Measurements from ENCODE around the gene GTPBP6.

The GTPBP6 gene, protein sequence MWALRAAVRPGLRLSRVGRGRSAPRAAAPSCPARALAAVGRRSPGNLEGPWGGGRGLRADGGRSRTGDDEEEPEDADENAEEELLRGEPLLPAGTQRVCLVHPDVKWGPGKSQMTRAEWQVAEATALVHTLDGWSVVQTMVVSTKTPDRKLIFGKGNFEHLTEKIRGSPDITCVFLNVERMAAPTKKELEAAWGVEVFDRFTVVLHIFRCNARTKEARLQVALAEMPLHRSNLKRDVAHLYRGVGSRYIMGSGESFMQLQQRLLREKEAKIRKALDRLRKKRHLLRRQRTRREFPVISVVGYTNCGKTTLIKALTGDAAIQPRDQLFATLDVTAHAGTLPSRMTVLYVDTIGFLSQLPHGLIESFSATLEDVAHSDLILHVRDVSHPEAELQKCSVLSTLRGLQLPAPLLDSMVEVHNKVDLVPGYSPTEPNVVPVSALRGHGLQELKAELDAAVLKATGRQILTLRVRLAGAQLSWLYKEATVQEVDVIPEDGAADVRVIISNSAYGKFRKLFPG

GRCh38 chrX:318739-319578, at the start of gene GTPBP6:
GTPBP6 (minus strand) TSS chrX:318796; CDS start chrX:318787, 9 bp downstream.
- DNase-seq (ENCODE audit: low spot score) = peak; percentile 100

DNA sequence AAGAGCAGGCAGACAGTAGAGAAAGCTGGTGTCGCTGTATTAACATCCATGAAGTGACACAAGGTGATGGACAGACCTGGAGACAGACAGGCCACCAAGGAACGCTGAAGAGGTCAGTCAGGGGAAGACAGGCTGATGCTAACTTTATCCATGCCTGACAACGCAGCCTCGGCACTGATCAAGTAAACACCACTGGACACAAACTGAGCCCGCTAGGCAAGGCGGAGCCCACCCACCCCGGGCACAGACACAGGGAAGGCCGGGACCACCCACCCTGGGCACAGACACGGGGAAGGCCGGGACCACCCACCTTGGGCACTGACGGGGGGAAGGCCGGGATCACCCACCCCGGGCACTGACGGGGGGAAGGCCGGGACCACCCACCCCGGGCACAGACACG, 49.3 kb upstream of the GTPBP6 start:
- no peak for DNase-seq (ENCODE audit: low spot score)

DNA sequence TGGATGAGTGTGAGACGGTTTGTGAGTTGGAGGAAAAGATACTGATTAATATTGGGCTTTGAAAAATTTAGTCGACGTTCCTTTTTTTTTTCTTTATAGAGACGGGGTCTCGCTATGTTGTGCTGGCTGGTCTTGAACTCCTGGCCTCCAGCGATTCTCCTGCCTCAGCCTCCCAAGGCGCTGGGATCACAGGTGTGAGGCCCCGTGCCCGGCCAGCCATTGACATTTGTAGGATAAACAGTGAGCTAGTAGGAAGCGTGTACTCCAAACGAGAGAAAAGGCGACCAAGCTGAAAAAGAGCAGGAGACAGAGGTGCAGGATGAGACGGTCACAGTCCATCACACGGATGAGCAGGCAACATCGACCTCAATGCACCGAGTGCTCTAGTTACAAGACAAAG, 48.8 kb upstream of the GTPBP6 start:
- no peak for DNase-seq (ENCODE audit: low spot score)

GRCh38 chrX:363621-364375, 45.2 kb upstream of the GTPBP6 start:
- no peak for DNase-seq (ENCODE audit: low spot score)

- DNase-seq (ENCODE audit: low spot score) = no peak
Observed at GRCh38 chrX:362937-363620, 44.5 kb upstream of the GTPBP6 start.

DNA sequence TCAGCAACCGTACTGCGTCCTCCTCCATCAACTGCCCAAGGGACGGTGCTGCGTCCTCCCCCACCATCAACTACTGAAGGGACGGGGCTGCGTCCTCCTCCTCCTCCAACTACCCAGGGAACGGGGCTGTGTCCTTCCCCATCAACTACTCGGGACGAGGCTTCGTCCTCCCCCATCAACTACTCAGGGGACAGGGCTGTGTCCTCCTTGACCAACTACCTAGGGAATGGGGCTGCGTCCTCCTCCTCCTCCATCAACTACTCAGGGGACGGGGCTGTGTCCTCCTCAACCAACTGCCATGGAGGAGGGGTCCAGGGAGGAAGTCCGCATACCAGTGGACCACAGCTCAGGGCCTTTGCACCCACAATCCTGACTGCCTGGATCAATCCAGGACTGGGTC, 43.8 kb upstream of the GTPBP6 start:
- no peak for DNase-seq (ENCODE audit: low spot score)

DNA sequence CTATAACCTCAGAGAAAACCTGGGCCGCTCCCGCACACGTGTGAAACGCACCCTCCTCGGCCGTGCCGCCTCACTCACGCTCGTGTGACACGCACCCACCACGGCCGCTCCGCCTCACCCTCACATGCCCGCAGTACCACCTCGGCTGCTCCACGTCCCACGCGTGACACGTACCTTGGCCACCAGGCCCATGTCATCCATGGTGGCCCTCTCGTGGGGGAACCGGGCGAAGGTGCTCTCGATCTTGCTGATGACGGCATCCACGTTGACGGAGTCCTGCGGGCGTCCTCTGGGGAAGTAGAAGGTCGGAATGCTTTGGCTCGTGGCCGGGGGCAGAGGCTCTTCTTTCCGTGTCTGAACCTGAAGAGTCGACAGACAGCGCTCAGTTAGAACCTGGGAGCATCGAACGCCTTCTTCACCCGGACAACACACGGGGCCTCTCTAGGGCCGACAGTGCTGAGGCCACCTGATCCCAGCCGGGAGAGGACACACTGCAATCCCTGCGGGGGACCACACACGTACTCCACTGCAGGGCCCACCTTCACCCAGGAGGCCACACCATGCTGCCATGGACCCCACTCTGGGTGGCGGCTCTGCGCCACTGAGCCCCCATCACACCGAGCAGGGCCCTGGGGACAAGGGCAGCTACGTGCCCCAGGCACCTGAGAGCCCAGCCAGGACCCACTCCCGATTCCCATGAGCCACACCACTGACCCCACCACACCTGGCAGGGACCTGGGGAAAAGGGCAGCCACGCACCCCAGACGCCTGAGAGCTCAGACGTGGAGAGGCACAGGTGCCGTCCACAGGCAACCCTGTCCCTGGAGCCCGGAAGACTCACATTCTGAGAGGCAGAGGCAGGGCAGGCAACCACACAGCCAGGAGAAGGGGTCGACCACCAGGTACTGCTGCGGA, 42.9 kb upstream of the GTPBP6 start:
- DNase-seq (ENCODE audit: low spot score) = no peak

DNA sequence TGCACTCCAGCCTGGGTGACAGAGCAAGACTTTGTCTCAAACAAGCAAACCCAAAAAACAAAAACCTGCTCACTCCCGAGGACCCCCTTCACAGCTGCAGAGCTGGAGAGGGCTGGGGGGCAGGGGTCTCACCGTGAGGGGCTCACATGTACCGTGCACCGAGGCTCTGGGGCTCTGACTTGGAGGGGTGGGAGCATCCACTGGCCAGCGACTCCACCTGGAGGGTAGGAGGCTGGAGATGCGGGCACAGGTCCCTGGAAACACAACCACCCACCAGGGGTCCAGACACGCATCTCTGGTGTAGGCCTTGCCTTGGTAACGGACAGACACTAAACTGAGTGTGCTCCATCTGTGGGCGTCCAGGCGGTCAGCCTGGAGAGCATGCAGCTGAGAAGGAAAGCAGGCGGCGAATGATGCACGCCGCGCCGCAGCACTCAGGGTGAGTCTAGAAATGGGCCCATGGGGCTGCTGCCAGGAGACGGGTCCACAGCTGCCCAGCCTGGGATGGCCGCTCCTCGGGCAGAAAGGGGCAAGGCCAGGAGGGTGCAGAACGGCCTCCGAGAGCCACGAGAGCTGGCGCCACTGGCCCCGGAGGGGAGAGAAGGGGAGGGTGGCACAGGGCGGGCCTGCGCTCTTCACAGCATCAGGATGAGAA, 42.0 kb upstream of the GTPBP6 start:
- no peak for DNase-seq (ENCODE audit: low spot score)

GRCh38 chrX:358651-359143, 40.1 kb upstream of the GTPBP6 start:
- DNase-seq (ENCODE audit: low spot score) = no peak

DNA sequence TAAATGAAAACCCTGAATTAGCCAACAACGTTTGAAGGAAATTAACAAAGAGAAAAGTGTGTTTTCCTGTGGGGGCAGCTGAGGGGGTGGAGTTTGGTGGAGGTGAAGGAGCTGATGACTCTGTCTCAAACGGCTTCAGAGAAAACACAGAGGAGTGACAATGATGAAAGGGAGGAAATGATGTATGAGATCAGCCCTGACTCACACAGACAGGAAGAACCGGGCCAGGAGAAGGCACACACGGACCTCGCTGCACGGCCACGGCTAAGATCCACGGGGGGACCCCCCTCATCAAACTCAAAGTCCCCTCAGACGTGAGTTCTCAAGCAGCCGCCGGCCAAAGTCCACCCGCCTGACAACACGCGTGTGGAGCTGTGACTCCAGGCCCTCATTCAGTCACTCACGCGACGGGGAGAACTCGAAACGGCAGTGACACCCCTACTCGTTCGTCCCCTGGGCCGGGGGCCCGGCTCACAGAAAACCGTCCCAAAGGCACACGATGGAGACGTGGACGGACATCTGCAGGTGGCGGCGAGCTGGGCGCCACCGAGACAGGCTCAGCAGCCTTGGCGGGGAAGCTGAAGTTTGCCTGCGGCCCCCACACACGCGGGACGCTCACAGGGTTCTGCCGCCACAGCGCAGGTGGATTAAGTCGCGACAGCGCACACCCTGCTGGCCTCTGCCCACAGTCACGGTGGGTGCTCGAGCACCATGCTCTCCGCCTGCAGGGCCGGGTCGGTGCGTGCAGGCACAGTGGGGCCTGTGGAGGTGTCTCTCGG, 39.3 kb upstream of the GTPBP6 start:
- DNase-seq (ENCODE audit: low spot score) = peak; percentile 65

DNA sequence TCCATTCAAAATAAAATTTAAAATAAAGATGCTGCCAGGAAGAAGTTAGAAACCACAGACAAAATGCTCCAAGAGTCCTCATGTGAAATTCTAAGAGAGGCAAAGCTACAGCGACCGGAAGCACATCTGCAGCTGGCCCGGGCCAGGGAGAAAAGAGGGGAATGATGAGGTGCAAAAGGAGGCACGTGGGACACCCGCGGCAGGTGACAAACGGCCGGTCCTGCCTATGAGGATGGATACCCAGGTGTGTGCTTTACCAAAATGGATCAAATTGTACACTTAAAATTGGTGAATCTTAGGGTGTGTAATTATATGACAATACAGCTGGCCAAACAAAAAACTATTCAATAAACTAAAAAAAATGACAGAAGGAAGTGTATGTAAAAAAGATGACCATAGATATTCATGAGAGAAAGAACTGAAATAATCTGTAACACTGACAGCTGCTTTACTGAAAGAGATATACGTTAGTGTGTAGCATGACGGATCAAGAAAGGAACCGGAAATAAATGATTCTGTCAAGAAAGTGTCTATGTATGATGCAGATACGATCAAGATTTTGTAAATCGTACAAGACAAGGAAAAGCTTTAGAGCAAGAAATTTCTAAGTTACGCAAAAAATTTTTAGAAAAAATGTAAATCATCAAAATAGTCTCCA, 38.6 kb upstream of the GTPBP6 start:
- DNase-seq (ENCODE audit: low spot score) = no peak

- no peak for DNase-seq (ENCODE audit: low spot score)
Observed at GRCh38 chrX:356385-357034, 37.9 kb upstream of the GTPBP6 start.

GRCh38 chrX:355329-356050, 36.9 kb upstream of the GTPBP6 start:
- no peak for DNase-seq (ENCODE audit: low spot score)

GRCh38 chrX:353566-354535, 35.3 kb upstream of the GTPBP6 start:
- DNase-seq (ENCODE audit: low spot score) = no peak

GRCh38 chrX:352582-353314, 34.2 kb upstream of the GTPBP6 start:
- no peak for DNase-seq (ENCODE audit: low spot score)

Measured in CD4-positive, alpha-beta T cell treated with Interleukin-6 at 100 ng/mL for 8 hours (primary cell).